Mesodermal cell (in vitro differentiated cells): ENCODE measurements around the gene OR5AP2. TPM values are rescaled to one million over a fixed set of nuclear protein-coding genes. Genes with fewer than 3 reads are reported as not detected.
"Not testable (repeated sequence)": the region's sequence is repeated elsewhere in the genome, so short reads cannot be mapped to it uniquely, and the experiment has no call there.

Experiments
- H3K27ac ChIP-seq: 2 replicates; pipeline ENCODE4 v1.7.0; 2013; ENCODE audit warnings: mild to moderate bottlenecking, low read depth, low read length, moderate library complexity; ENCODE audit not compliant: severe bottlenecking
- H3K36me3 ChIP-seq: 2 replicates; pipeline ENCODE4 v1.7.1; 2013; ENCODE audit warnings: mild to moderate bottlenecking, low read length, moderate library complexity; ENCODE audit not compliant: control insufficient read depth, insufficient read depth
- H3K4me1 ChIP-seq: one replicate; pipeline ENCODE4 v1.7.1; 2013; ENCODE audit warnings: mild to moderate bottlenecking, low read length; ENCODE audit not compliant: insufficient read depth, control insufficient read depth, poor library complexity, severe bottlenecking
- H3K4me3 ChIP-seq: 2 replicates; pipeline ENCODE4 v1.7.0; 2013; ENCODE audit warnings: low read length, control low read depth, mild to moderate bottlenecking; ENCODE audit not compliant: insufficient read depth, poor library complexity, severe bottlenecking; ENCODE audit errors: extremely low read depth
- H3K9me3 ChIP-seq: 2 replicates; pipeline ENCODE4 v1.7.1; 2013; ENCODE audit warnings: mild to moderate bottlenecking, low read length, moderate library complexity; ENCODE audit not compliant: control insufficient read depth
- WGBS, 2 experiments: methylation state at CpG; one replicate each; pipeline ENCODE4 v1.1.5; 2013; ENCODE audit warnings: missing lambda C conversion rate in 2 of 2; ENCODE audit not compliant: insufficient coverage in 2 of 2; 5-methylcytosine and 5-hydroxymethylcytosine counted together
- polyA plus RNA-seq, 2 experiments: library from polyadenylated mRNA; stranded (reverse); fragments of 50-300 nt; gene quantifications; one replicate each; pipeline ENCODE4 v1.2.3, GENCODE V29; 2013

OR5AP2 gene
- polyA plus RNA-seq (2013, experiment 1 of 2): not detected
- not detected for polyA plus RNA-seq (2013, experiment 2 of 2)

DNA sequence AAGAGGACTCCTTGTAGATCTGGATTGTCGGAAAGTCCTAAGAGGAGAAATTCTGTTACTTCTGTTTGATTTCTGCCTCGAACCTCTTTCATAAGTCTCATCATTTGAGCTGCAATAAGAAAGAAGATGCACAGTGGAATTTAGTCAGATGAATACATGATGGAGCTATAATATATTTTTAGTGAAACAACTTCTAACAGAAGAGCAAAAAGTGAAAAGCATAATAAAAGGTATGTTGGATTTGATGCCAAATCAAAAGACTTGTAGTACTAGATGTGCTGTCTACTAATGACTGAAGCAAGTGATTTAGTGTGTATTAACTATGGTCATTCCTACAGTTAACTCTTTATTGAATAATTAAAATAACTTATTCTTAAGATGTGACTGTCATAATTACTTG lies at the start of gene OR5AP2:
Gene OR5AP2, minus strand, starts transcription at position 101 of the 400 bp plus-strand sequence. Its CDS starts 0 bp downstream, at position 101.
- Histone ChIP-seq H3K27ac (no peak within 1 kb of the TSS), H3K9me3 (no peaks in the 10 kb centered on the region), H3K36me3 (no peaks in the 10 kb centered on the region), H3K4me1 (no peaks in the 10 kb centered on the region), H3K4me3 (no peak within 1 kb of the TSS)
- WGBS, 2 experiments: 60 to 80% methylated on average over 1 of the region's 2 CpGs

DNA sequence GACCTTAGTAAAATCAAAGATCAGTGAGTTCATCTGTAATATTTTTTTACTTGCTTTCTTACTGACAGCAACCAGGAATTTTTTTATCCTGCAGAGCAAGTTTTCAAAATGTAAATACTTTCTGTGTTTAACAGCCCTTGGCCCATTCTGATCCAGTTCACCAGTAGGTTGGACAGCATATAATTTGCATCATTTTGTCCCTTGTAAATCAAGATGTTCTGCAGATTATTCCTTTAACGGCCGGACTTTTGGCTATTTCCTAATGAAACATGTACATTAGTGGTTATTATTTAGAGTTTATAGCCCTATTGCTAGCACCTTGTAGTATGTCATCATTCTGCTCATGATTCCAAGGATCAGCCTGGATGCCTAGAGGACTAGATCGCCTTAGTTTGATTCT lies 48.9 kb upstream of the OR5AP2 start:
- not testable (repeated sequence) for H3K27ac ChIP-seq, H3K9me3 ChIP-seq, H3K4me3 ChIP-seq, H3K4me1 ChIP-seq, H3K36me3 ChIP-seq
- 83% methylated on average over 2 of the region's 3 CpGs; no CpG with 5 or more reads in 1 of the 2 experiments for WGBS, 2 experiments

DNA sequence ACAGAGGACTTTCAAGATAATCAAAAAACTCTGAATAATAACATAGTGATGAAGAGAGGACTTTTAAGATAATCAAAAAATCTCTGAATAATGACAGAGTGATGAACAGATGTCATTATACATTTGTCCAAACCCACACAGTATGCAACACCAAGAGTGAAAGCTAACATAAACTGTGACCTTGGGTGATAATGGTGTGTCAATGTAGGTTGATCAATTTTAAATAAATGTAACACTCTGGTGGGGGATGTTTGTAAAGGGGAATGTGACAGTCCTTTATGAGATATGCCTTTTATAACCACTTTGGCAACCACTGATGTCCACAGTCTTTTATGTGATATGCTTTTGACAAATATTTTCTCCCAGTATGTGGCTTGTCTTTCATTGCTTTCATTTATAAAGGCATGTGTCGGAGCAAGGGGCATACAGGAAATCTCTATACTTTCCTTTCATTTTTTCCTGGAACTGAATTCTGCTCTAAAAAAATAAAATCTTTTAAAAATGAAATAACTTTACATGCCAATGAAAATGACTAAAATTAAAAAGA lies 46.4 kb upstream of the OR5AP2 start:
- no peaks in the 10 kb centered on the region for H3K4me1 ChIP-seq
- WGBS, 2 experiments: no CpG with 5 or more reads among the region's 1 CpG
- no peak overlapping the region for H3K4me3 ChIP-seq

DNA sequence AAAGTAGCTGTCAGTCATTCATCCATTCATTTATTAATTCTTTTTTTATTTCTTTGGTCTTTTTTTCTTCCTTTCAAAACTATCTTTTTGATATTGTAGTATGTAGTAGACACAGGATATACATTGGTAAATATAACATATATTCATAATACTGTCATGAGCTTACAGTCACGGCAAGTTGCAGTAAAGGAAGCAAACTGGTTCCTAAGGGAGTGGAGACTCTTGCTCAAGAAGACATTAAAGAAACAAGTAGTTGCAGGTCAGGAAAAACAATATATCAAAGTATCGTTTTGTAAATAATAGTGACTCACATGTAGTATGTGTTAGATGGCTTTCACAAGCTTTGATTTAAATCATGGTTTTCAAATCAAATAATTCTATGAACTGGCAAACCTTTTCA lies 28.7 kb upstream of the OR5AP2 start:
- Histone ChIP-seq H3K27ac (no peak overlapping the region), H3K4me1 (no peaks in the 10 kb centered on the region), H3K36me3 (no peaks in the 10 kb centered on the region), H3K4me3 (no peak overlapping the region), H3K9me3 (no peaks in the 10 kb centered on the region)
- WGBS, 2 experiments: no CpG with 5 or more reads among the region's 2 CpGs

More for the DNA sequence above, 46.4 kb upstream of the OR5AP2 start:
- H3K27ac ChIP-seq: no peak overlapping the region
- H3K9me3 ChIP-seq: no peaks in the 10 kb centered on the region
- no peaks in the 10 kb centered on the region for H3K36me3 ChIP-seq

DNA sequence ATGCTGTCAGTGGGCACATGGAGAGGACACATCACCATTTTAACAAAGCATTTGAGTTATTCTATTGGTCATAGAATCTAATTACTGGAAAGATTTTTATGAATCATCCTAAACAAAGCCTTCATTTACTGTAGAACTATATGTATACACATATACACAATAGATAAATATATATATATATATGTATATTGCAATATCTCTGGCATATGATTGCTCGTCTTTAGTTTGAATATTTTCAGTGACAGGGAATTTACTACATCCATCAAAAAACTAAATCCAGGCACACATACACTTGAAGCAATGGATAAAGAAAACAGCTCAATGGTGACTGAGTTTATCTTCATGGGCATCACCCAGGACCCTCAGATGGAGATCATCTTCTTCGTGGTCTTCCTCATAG lies 21.1 kb upstream of the OR5AP2 start, which contains the start of gene OR5AR1:
Gene OR5AR1, plus strand, starts transcription at position 301 of the 400 bp plus-strand sequence. Its CDS starts 0 bp downstream, at position 301.
- no peaks in the 10 kb centered on the region for H3K9me3 ChIP-seq
- H3K27ac ChIP-seq: no peak within 1 kb of the TSS
- H3K36me3 ChIP-seq: no peaks in the 10 kb centered on the region
- H3K4me1 ChIP-seq: no peaks in the 10 kb centered on the region
- no CpG with 5 or more reads among the region's 2 CpGs for WGBS, 2 experiments
- H3K4me3 ChIP-seq: no peak within 1 kb of the TSS

DNA sequence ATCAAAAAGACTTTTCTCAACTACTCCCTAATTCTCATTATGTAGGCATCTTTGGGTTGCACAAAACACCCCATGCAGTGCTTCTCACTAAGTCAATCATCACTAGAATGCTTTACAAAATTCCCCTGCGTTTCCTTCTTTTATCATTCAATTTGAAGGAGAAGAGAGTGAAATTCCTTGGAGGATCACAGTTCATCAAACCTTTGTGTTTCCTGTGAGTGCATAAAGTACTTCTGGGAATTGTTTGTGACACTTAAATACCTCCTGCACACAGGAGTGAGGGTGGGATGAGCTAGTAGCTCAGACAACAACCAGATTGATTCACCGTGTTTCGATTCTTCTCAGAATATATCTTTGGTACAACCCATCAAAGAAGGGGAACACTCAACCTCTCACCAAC lies 17.5 kb upstream of the OR5AP2 start:
- H3K9me3 ChIP-seq: no peaks in the 10 kb centered on the region
- no peaks in the 10 kb centered on the region for H3K4me1 ChIP-seq
- H3K36me3 ChIP-seq: no peaks in the 10 kb centered on the region
- no peak overlapping the region for H3K4me3 ChIP-seq
- no peak overlapping the region for H3K27ac ChIP-seq
- 20% methylated on average over 1 of the region's 3 CpGs; no CpG with 5 or more reads in 1 of the 2 experiments for WGBS, 2 experiments

DNA sequence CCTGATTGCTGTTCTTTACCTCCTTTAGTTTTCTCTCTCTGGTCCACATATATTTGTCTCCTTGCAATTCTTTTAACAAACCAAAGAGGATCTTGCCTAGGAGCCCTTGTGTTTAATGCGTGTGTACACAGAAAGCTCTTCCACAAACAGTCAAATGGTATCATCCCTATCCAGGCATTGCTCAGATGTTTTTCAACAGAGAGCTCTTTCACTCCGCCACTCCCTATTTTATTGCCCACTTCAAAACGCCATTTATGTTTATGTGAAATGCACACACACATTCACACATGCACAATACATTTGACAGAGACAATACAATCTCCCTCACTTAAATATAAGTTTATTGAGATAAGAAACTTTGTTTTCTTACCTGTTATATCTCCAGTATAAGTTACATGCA lies 4.7 kb downstream of the OR5AP2 start:
- Histone ChIP-seq H3K4me3 (no peak overlapping the region), H3K4me1 (no peaks in the 10 kb centered on the region), H3K9me3 (no peaks in the 10 kb centered on the region), H3K36me3 (no peaks in the 10 kb centered on the region), H3K27ac (no peak overlapping the region)
- 100% methylated on average over 1 to 2 of the region's 3 CpGs for WGBS, 2 experiments

DNA sequence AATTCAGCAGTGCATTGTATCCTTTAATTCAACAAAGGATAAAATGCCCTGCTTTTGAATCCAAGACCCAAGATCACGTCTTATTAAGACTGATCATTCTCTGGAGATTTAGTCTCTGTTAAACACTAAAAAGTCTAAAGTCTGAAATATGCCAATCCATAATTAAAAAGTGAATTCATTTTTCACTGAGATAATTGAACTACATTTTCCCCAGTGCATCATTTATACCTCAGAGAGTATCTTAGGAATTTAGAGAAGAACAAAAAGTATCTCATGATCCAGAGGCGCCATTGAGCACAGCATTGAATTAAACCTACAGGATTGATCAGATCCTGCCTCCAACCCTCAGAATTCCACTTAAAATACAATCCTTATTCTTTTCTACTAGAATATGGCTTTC lies 5.4 kb downstream of the OR5AP2 start:
- Histone ChIP-seq H3K4me1 (no peaks in the 10 kb centered on the region), H3K4me3 (no peak overlapping the region), H3K36me3 (no peaks in the 10 kb centered on the region), H3K27ac (no peak overlapping the region), H3K9me3 (no peaks in the 10 kb centered on the region)
- 86 to 100% methylated on average over 1 of the region's 2 CpGs for WGBS, 2 experiments

DNA sequence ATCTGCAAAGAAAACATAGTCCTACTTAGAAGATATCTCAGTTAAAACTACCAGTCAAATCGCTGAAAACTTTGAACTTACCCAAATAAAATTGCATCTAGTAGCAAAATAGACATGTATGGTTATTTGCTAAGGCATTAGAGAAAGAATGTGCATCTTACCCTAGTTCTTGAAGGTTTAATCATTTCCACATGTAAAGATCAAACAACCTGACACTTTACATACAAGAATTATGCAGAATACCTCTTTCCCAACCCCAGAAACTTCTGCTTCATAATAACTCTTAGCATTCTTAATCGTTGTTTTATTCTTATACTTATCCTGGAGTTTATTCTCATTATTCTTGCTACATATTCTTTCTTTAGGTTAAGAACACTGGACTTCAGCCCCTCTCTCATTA lies 9.9 kb downstream of the OR5AP2 start:
- Histone ChIP-seq H3K4me1 (no peaks in the 10 kb centered on the region), H3K4me3 (no peak overlapping the region), H3K36me3 (no peaks in the 10 kb centered on the region), H3K9me3 (no peaks in the 10 kb centered on the region), H3K27ac (no peak overlapping the region)
- WGBS, 2 experiments: 80% methylated on average over 1 of the region's 2 CpGs; no CpG with 5 or more reads in 1 of the 2 experiments

DNA sequence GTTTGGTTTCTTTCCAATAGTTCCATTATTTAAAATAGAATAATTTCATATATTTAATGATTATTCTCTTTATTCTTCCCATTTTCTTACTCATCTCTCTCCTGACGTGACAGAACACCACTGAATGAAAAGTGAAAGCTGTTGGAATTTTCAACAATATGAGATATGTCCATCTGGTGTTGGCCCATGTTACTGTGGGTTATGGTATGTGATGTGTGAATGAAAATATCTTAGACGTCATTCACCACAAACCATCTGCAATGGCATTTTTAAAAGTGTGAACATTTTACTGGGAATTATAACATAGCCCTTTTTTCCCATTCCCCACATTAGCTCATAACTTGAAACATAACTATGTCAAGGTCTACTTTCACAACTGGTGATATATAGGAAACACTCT lies 16.3 kb downstream of the OR5AP2 start:
- no CpG with 5 or more reads among the region's 2 CpGs for WGBS, 2 experiments
- no peak overlapping the region for H3K27ac ChIP-seq
- peaks cover 3% of the 10 kb centered on the region for H3K4me1 ChIP-seq
- no peaks in the 10 kb centered on the region for H3K36me3 ChIP-seq
- H3K9me3 ChIP-seq: no peaks in the 10 kb centered on the region
- H3K4me3 ChIP-seq: no peak overlapping the region

DNA sequence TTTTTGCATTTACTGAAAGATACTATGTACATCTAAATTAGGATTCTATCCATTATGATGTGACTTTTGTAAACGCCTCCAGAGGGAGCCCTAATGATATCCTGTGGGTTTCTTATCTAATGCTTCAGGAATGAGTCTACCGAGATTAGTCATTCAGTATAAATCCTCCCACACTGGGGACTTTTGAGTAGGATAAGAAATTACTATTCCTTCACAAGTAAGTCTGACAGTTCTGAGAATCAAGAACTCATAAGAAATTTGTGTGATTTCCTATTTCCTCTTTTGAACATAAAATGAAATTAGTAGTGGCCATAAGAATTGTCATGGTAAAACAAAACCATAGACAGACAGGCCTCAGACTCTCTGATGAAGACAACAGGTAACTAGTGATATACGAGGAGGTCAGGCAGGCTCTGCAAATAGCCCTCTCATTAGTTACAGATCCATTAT lies 17.6 kb downstream of the OR5AP2 start:
- Histone ChIP-seq H3K4me1 (peaks cover 3% of the 10 kb centered on the region), H3K4me3 (no peak overlapping the region), H3K9me3 (no peaks in the 10 kb centered on the region), H3K27ac (peak overlapping the region; percentile 33), H3K36me3 (no peaks in the 10 kb centered on the region)
- 17% methylated on average over 1 of the region's 3 CpGs; no CpG with 5 or more reads in 1 of the 2 experiments for WGBS, 2 experiments
